ENCODE results near the gene ACTRT2. TPM values are rescaled to one million over a fixed set of nuclear protein-coding genes. Genes with fewer than 3 reads are reported as not detected.

ACTRT2 gene
- total RNA-seq, 1 experiment from 2014 or later: not detected

DNA sequence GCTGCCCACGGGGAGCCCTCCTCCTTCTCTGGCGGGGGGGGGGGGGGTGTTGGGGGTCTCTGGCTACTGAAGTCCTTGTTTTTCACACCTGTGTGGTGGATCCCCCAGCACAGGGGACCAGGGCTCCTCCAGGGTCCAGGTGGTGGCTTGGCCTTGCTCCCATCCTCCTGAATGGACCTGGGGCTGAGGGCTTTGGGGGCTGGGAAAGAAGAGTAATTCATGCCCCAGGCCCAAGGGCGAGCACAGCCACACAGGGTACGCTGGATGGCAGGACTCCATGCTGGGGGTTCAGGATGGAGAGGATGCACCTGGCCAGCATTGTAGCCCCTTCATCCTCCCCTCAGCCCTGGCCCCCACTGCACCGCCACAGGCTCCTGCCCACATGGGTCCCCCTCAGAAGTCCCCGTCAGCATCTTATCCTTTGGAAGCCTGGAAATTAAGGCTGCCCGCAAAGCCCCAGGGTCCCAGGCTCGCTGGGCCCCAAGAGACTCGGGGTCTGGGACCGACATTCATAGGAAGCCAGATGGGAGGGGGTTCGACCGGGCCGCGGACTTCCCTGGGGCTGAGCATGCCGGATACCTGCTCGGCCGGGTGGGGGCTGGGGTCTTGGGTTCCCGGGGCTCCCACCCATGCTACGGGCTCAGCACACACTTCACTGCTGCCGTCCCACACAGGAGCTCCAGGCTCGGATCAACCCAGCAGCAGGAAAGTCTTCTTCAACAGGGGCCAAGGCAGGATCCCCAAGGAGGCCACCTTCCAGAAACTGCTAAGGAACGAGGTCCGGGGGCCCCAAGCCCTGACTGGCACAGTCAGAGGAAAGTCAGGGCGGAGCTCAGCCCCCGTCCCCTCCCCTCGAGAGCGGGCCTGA is 49.0 kb upstream of the ACTRT2 start:
- no peak for TF ChIP-seq CTCF (conservative IDR thresholded peaks at IDR 0.05)
- no CpG with 5 or more reads among the region's 27 CpGs for WGBS (ENCODE audit: extremely low coverage, insufficient read length, low lambda C conversion rate)
- no peak for DNase-seq

More for the DNA sequence above, 49.0 kb upstream of the ACTRT2 start:
- Histone ChIP-seq H3K4ac (ENCODE audit: low read depth, low read length) (no peak overlapping the region), H3T11ph (ENCODE audit: low read length) (no peak overlapping the region), H3K27ac (ENCODE audit: insufficient read length, low read depth, low read length) (no peak overlapping the region), H3K56ac (ENCODE audit: insufficient read length, low read depth, low read length) (no peak overlapping the region), H3K79me1 (ENCODE audit: insufficient read depth, low read depth, low read length, poor library complexity, severe bottlenecking) (no peaks in the 10 kb centered on the region), H4K8ac (replicated peaks; ENCODE audit: insufficient read length, low read depth, low read length) (no peak overlapping the region), H2BK12ac (ENCODE audit: insufficient read length, low read depth, low read length) (no peak overlapping the region), H2AK5ac (ENCODE audit: insufficient read length, low read length) (no peak overlapping the region), H3K4me1 (ENCODE audit: insufficient read depth, low read length) (no peaks in the 10 kb centered on the region), H2BK120ac (ENCODE audit: low read depth, low read length, poor library complexity, severe bottlenecking) (no peak overlapping the region), H4K5ac (ENCODE audit: insufficient read length, low read depth, low read length) (no peak overlapping the region), H3K18ac (ENCODE audit: insufficient read length, low read depth, low read length) (no peak overlapping the region), H3K23me2 (ENCODE audit: insufficient read length, low read depth, low read length, poor library complexity, severe bottlenecking) (no peaks in the 10 kb centered on the region), H3K79me2 (ENCODE audit: insufficient read depth, low read length) (no peaks in the 10 kb centered on the region), H3K9me3 (ENCODE audit: control insufficient read depth, low read depth, low read length) (peaks cover 80% of the 10 kb centered on the region), H2BK15ac (ENCODE audit: low read depth, low read length) (no peak overlapping the region), H3K9ac (ENCODE audit: extremely low read depth, insufficient read length, low read length) (no peak overlapping the region), H2AFZ (ENCODE audit: low read length) (no peak overlapping the region), H3K23ac (ENCODE audit: insufficient read length, low read depth, low read length) (no peak overlapping the region), H4K91ac (ENCODE audit: insufficient read length, low read depth, low read length) (no peak overlapping the region), H2BK20ac (ENCODE audit: low read depth, low read length, poor library complexity, severe bottlenecking) (no peak overlapping the region), H3K14ac (ENCODE audit: insufficient read depth, low read length) (no peak overlapping the region), H4K20me1 (ENCODE audit: control insufficient read depth, insufficient read depth, insufficient read length) (no peaks in the 10 kb centered on the region), H3K27me3 (ENCODE audit: insufficient read depth, low read length) (no peaks in the 10 kb centered on the region), H2BK5ac (ENCODE audit: insufficient read length, low read length) (no peak overlapping the region), H3K4me2 (ENCODE audit: insufficient read depth, insufficient read length, low read length) (no peak overlapping the region)
- Mint-ChIP-seq H3K27me3 (ENCODE audit: low read depth) (no peaks in the 10 kb centered on the region; the same call in 1 of the 2 replicates), H3K36me3 (ENCODE audit: insufficient read depth in 1 of 3, low read depth in 3 of 3) (peaks cover 0 to 18% (median 0%) of the 10 kb centered on the region in 3 experiments; a peak in 2 of 7 replicates), H3K9me3 (peaks cover 2 to 54% of the 10 kb centered on the region in 2 experiments; a peak in 4 of 5 replicates), H3K4me1 (no peaks in the 10 kb centered on the region), H3K4me3 (no peak overlapping the region), H3K27ac (no peak overlapping the region; a peak in 1 of 7 replicates)
